GF-D8 (cell line): ENCODE results near the gene FMN2.

ENCODE experiments used
- DNase-seq: peaks from one replicate; lab custom pipeline; 2025; lab: John Stamatoyannopoulos, UW

The FMN2 gene

DNA sequence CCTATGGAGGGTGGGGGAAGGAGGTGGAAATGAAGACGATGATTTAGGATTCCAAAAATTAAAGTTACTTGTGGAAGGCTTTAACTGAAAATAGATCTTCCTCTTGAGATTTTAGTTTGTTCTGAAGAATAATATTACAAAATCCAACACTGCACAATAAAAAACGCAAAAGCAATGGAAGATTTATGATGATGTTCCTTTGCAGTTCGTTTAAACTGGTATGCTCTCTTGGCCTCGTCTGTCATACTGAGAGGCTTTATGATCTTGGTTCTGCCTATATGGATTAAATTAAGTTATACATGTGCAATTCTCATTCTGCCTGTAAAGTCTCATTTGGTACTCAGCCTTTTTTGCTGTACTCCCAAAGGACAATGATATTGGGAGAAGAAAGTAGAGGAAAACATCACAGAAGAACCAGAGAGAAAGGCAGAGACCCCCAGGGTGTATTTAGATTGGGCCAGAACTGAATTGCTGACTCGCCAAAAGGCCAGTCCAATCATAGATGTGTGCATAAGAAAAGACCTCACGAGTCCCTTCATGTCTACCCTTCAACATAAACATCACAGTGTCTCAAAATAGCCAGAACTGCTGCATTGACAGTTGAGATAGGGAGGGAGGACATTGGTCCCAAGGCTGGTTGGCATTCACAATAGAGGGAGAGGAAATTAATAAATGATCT lies 331.7 kb downstream of the FMN2 start:
- no peak for DNase-seq

- no peak for DNase-seq
These were observed 333.2 kb downstream of the FMN2 start for GRCh38 chr1:240424740-240425464.

- no peak for DNase-seq
These were observed 334.4 kb downstream of the FMN2 start for GRCh38 chr1:240426051-240426450.

GRCh38 chr1:240435996-240436566 lies 344.4 kb downstream of the FMN2 start:
- DNase-seq = no peak

GRCh38 chr1:240441669-240442068 lies 350.0 kb downstream of the FMN2 start:
- DNase-seq = no peak

DNA sequence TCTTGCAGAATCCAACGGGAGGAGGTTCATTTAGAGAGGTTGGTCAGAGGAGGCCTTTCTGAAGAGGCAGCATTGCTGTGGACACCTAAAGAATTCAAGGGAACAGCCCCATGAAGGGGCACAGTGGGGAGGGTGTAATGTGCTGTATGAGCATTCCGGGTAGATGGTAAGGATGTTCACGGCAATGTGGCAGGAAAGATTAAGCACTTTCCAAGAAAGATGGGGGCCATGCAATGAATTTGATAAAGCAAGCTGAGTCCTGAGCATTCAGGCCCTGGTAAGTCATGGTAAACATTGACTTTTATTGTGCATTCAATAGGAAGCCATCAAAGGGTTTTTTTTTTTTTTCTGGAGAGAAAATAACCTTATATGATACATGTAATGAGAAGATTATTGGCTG lies 353.7 kb downstream of the FMN2 start:
- no peak for DNase-seq

- DNase-seq = no peak
These were observed 363.6 kb downstream of the FMN2 start for GRCh38 chr1:240455228-240455821.

GRCh38 chr1:240457203-240457602 lies 365.5 kb downstream of the FMN2 start:
- no peak for DNase-seq

GRCh38 chr1:240462277-240462676 lies 370.6 kb downstream of the FMN2 start:
- DNase-seq = no peak

GRCh38 chr1:240462766-240463395 lies 371.2 kb downstream of the FMN2 start:
- no peak for DNase-seq

- no peak for DNase-seq
These were observed 372.4 kb downstream of the FMN2 start for GRCh38 chr1:240464099-240464498.

- no peak for DNase-seq
These were observed 373.9 kb downstream of the FMN2 start for GRCh38 chr1:240465531-240465940.

DNA sequence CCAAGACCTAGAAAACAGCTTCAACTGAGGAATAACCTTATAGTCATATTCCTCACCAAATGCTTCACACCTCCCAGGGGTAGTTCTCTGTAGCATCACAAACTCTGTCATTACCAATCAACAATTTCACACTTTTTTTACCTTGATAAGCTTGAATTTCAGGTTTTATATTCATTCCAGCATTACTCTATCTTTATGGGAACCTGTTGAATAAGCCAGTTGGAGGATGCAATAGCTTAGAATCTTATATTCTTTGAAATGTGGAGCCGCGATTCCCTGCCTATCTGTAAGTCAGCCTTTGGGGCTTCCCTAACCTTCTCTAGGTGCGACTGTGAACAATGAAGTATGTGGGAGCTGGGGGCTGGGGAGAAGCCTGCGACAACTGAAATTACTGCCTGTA lies 374.8 kb downstream of the FMN2 start:
- DNase-seq = no peak

DNA sequence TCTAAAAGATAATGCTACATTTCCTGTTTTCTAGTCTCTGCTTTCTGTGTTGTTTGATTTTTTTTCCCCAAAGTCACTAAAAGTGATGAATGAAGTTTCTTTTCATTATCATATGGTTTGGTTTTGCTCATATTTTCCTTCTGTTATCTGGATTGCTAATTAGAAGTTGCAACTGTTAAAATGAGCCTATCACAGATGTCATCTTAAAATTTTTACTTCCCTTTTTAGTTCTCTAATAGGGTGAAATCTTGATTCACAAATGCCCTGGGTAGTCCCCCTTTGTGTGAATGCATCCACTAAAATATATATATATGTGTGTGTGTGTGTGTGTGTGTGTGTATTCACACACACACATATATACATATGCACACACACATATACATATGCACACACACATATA lies 376.2 kb downstream of the FMN2 start:
- no peak for DNase-seq

DNA sequence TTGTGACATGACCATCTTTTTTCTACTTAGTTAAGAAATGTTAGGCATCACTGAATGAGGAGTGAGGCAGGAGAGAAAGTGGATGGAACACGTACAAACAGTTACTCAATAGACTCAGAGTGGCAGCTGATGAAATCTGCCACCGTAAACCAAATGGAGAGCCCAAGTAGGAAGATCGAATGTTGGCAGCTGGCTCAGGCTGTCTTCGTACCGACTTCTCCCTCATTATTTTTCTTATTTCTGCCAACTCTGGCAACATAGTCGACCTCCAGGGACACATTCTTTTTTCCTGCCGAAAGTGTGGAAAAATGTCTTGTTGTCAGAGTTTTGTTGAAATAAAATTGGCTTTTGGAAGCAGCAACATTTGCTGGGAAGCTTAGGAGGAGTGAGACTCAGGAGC lies 377.0 kb downstream of the FMN2 start:
- DNase-seq = no peak

DNA sequence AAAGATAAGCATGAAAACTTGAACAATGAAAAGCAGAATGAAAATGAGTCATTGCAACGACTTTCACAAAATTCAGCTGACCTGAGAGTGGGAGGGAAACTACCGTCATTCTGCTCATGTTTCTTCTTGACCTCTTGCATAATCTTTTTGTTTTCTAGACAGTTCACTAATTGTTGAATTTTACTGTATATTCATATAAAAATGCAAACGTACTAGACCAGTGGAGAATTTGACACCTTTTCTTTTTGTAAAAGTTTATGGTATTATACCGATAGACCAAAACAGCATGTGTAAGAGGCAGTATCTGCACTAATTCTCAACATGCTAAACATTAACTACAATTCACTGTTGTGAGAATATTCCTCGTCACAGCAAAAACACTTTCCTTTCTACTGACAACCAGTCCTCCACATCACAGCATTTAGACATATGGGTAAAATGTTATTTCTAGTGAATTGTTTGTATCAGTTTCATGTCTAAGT lies 382.5 kb downstream of the FMN2 start:
- DNase-seq = no peak

GRCh38 chr1:240475832-240476231 lies 384.1 kb downstream of the FMN2 start:
- no peak for DNase-seq

DNA sequence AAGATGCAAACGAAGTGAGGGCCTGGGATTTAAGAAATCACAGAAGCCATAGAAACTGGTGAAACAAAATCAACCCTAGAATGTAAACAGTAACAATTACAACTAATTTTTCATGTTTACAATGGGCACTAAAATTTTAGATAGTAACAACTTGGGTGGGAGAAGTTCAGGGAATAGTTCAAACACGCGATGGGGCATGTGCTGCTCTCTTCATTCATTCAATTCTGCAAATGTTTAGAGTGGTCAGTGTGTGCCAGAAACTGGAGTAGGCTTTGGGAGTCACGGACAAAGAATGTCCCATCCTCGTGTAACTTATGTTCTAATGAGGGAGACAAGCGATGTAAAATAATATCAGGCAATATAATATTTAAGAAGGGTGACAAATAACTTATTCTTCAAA lies 386.9 kb downstream of the FMN2 start:
- no peak for DNase-seq

GRCh38 chr1:240484804-240485443 lies 393.2 kb downstream of the FMN2 start:
- DNase-seq = no peak

- DNase-seq = no peak
These were observed 394.9 kb downstream of the FMN2 start for GRCh38 chr1:240486611-240487010.

DNA sequence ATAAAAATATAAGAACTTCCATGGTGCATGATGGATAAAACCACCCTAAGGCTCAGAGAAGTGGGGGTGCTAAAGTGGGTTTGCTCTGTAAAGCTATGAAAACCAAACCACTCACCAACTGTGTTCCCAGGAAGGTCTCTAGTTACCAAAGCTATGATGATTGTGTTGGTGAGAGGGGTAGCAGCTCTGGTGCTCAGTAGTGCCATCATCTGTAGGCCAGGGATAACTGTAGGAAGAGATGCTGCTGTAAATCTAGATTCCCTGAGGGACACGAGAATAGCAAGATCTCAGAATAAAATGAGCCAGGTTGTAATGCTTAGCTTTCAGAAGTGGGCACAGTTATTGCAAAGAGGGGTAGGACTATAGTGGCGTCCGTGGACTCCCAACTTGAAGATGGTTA lies 395.8 kb downstream of the FMN2 start:
- DNase-seq = no peak

GRCh38 chr1:240491156-240491555 lies 399.5 kb downstream of the FMN2 start:
- DNase-seq = no peak
